ENCODE measurements around the gene TMEM52.
"Not testable (repeated sequence)": the region's sequence is repeated elsewhere in the genome, so short reads cannot be mapped to it uniquely, and the experiment has no call there.

The TMEM52 gene

DNA sequence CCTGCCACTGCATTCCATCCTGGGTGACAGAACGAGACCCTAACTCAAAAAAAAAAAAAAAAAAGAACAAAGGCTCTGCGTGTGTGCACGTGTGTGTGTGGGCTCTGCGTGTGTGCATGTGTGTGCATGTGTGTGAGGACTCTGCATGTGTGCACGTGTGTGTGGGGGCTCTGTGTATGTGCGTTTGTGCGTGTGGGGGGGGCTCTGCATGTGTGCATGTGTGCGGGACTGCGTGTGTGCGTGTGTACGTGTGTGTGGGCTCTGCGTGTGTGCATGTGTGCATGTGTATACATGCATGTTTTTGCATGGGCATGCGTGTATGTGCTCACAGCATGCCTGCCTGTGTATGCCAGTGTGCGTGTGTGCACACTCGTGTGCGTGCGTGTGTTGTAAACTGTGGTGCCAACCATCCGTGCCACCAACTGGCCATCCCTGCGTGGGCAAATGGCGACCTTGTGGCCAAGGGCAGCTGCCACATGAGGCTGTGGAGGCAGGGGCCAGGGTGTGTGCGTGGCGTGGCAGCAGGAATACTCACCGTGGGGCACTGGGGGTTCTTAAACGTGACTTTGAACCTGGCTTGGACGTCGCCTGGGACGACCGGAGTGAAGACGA, 26.8 kb upstream of the TMEM52 start:
- no peak for DNase-seq

DNA sequence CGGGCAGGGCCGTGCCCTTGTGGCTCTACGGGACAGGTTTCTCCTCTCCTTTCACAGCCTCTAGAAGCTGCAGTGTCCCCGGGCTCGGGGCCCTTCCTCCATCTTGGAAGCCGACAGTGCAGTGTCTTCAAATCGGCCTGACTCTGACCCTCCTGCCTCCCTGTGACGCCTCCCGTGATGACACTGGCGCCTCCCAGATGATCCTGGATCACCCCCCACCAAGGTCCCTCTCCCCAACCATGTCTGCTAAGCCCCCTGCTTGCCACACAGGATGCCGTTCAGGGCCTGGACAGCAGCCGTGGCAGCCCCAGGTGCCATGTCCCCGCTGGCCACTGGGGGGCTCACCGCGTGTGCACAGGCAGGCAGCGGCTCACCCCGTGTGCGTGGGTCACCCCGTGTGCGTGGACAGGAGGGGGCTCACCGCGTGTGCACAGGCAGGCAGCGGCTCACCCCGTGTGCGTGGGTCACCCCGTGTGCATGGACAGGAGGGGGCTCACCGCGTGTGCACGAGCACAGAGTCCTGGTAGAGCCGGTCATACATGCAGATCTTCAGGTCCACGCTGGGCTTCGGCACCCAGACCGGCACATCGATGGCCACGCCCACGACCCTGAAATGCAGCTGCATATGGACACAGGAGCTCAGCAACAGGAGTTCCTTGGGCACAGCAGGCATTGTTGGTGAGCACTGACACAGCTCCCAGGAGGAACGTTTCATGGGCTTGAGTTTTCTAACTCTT, 24.9 kb upstream of the TMEM52 start:
- peak; percentile 49 to 51 for DNase-seq

DNA sequence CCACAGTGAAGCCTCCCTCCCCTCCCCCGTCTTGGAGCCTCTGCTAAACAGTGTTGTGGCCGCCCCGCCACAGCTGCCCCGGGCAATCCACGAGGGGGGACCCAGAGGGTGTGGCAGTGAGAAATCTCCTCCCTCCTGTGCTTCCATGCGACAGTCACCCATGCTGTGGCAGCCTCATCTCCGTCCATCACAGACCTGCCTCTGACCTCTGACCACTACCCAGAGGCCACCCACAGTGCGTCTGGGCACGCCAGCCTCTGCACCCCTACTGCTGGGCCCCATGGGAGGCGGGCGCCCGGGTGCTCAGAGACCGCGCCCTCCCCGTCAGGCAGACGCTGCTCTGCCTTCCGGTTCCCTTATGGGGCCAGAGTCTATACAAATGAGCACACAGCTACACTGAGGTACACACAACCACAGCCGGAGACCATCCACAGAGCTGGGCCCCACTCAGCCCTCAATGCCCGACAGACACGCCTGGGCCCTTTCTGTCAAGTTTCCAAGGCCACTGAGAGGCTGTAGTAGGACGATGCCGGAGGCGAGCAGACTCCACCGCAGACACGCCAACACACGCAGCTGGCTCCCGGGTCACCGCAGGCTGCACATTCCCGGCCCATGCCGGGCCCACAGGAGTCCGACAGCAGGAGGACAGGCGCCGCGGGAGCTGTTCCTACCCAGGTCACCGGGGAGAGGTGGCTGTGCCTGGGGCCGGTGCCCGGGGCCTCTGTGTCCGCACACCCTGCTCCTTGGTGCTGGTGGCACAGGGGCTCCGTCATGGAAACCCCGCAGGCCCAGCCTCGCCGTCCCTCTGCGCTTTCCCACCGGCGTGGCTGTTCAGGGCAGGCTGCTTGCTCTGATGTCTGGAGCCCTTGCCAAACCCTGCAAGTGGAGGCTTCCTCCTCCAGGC, 23.9 kb upstream of the TMEM52 start:
- DNase-seq, result no peak

DNA sequence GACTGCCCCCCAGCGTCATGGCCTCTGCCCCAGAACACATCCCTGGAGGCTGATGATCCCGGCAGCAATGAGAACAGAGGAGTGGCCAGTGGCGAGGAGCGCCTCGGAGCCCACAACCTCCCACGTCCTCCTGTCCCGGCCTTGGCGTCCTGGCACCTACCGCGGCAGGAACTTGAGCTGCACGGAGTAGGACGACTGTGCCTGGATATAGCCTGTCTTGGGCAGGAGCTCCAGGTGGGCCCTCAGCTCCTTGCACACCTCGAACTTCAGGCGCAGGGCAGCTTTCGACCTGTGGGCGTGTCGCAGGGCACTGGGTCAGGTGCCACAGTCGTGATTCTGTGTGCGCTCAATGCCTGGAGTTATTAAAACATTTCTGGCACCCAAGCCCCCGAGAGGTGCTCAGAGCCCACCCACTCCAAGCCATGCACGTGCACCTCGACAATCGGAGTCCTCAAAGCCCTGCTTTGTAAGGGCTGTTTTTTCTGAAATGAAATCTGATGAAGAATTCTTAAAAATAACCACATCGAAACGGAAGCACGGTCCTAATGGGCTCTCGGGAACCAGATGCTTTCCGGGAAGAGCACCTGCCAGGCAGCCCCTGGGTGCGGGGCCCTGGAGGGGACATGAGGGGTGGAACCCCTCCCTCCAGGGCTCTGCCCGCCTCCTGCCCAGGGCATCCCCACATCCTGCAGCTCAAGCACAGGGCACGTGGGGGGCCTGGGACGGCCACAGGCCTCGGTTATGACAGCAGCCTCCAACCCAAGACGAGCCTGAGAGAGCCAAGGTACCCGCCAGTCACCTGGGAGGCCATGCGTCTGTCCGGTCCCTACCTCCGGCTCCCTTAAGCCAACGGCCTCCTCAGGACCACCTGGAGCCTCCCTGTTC, 23.0 kb upstream of the TMEM52 start:
- DNase-seq, result no peak

DNA sequence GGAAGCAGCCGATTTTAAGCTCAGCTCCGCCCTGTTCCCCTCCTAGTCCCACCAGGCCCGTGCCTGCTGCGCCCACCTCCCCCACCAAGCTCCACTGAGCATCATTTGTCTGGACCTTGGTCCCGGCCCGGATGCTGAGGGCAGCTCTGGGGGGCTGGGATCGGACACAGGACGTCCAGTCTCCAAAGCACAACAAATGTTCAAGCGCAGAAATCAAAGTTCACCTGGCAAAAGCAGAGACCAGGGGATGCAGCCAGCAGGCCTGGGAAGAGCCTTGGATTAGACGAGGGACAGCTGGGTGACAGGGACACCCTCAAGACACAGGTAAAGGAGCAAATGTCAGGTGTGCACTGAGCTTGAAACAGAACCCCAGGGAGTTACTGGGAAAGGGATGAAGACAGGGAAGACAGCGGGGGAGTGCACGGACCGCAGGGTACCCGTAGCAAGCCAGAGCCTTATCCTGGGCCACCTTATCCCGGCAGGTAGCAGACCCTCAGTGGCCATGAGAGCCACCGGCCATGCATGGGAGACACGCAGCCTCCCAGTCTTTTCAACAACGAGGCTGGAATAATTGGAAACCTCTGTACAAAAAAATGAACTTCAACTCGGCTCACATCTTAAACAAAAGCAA, 22.2 kb upstream of the TMEM52 start:
- DNase-seq, result no peak

DNA sequence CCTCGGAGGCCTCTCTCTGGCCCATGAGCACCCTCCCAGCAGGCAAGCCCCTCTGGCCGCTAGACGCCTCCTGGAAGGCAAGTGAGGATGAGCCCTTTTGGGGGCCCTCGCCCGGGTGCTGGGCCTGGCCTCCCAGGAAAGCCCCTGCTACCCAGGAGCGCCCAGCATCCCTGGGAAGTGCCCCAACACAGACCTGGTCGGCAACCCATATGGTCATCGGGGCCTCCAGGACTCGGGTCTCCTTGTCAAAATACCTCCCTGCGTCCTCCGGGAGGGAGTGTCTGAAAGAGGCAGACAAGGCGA, 21.0 kb upstream of the TMEM52 start:
- DNase-seq, result no peak

DNA sequence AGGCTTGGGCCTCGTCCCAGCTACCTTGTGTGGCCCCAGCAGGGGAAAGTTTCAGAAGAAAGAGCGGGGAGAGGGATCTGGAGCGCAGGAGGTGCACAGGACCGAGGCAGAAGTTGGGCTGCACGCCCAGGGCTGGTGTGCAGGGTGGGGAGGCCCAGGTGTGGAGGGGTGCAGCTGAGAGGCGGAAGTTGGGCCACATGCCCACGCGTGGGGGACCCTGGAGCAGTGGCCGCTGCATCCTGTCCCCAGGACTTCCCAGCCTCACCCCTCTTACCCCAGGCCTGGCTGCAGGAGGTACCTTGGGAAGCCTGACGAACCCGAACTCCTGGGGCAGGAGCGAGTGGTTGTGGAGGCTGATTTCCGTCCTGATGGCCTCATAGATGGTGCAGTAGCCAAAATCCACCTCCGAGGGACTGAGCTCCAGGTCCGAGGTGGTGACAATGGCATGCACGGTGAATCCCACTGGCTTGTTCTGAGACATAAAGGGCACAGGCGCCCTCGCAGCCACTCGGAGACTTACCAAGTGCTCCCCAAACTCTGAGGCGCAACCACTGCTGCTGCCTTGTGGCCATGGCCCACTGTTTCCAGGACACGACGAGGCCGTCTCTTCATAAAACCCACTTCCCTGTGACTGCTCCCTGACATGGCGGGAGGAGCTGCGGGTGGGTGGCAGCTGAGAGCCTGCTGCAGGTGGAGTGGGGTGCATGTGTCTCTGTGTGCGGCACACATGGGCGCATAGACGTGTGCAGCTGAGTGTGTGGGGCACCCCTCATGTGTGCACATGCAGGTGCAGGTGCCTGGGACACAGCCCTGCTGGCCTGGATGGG, 20.4 kb upstream of the TMEM52 start:
- DNase-seq, result no peak

DNA sequence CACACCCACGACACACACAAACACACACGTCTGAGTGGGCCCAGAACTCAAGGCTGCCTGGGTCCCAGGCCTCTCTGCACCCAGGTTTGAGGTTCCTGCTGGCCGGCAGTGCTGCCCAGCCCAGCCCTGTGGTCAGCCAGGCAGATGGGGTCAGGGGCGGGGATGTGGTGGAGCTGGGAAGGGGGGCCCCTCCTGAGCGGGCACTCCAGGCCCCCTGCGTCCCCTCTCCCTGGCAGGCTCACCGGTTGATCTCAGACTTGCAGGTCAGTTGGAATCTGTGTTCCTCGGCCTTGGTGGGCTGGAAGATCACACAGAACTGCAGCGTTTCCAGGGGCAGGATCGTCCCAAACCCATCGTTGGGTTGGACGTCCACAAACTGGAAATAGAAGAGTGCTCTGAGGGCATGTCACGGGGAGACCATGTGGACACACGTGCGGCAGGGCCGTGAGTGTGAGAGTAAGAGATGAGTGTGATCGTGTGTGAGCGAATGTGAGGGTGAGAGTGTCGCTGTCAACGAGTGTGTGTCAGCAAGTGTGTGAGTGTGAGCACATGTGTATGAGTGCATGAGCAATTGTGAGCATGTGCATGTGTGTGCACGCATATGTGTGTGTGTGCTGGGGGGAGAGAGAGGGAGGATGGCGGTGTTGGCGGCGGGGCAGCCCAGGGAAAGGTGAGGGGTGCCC, 19.7 kb upstream of the TMEM52 start:
- no peak for DNase-seq

DNA sequence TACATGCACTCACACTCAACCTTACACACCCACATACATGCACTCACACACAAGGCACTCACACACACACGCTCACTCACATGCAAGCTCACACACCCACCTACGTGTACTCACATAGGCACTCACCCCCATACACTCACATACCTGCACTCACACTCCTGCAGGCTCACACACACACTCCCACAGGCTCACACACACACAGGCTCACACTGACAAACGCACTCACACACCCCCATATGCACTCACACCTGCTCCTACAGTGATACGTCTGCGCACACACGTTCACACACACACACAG, 19.1 kb upstream of the TMEM52 start:
- DNase-seq, result no peak

DNA sequence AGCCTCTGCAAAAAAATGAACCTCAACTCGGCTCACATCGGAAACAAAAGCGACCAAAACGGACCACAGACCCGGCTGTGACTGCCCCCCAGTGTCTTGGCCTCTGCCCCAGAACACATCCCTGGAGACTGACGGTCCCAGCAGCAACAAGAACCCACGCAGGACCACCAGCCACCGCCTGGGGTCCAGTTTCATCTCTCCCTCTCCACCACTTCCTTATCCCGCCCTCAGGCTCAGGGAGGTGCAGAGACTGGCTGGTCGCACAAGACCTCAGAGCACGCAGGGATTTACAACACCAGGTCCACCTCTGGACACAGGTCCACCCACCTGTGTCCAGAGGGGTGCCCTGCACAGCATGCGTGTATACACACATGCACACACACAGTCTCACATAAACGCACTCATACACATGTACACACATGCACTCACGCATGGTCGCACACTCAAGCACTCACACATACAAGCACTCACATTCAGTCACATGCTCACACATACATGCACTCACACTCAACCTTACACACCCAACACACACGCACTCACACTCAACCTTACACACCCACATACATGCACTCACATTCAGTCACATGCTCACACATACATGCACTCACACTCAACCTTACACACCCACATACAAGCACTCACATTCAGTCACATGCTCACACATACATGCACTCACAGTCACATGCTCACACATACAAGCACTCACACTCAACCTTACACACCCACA, 18.6 kb upstream of the TMEM52 start:
- no peak for DNase-seq

DNA sequence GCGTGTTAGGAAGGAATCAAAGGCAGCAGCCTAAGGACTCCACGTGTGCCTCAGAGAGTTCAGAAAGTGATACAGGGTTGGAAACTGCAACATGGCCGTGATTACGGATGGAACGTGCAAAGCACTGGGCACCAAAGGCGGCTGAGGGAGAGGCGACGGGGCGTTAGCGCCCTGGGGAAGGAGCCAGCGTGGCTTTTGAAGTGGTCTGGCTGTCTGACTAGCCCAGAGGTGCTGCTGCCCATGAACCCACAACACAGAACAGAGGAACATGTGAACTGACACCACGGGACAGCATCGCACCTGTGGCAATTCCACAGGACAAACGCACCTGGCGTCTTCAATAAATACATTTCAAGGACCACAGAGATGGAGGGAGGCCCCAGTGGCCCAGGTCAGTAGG, 18.0 kb upstream of the TMEM52 start:
- no peak for DNase-seq

DNA sequence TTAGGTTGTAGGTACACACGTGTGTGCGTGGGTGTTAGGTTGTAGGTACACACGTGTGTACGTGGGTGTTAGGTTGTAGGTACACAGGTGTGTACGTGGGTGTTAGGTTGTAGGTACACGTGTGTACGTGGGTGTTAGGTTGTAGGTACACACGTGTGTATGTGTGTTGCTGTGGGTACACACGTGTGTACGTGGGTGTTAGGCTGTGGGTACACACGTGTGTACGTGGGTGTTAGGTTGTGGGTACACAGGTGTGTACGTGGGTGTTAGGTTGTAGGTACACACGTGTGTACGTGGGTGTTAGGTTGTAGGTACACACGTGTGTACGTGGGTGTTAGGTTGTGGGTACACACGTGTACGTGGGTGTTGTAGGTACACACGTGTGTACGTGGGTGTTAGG, 15.8 kb upstream of the TMEM52 start:
- not testable (repeated sequence) for DNase-seq

DNA sequence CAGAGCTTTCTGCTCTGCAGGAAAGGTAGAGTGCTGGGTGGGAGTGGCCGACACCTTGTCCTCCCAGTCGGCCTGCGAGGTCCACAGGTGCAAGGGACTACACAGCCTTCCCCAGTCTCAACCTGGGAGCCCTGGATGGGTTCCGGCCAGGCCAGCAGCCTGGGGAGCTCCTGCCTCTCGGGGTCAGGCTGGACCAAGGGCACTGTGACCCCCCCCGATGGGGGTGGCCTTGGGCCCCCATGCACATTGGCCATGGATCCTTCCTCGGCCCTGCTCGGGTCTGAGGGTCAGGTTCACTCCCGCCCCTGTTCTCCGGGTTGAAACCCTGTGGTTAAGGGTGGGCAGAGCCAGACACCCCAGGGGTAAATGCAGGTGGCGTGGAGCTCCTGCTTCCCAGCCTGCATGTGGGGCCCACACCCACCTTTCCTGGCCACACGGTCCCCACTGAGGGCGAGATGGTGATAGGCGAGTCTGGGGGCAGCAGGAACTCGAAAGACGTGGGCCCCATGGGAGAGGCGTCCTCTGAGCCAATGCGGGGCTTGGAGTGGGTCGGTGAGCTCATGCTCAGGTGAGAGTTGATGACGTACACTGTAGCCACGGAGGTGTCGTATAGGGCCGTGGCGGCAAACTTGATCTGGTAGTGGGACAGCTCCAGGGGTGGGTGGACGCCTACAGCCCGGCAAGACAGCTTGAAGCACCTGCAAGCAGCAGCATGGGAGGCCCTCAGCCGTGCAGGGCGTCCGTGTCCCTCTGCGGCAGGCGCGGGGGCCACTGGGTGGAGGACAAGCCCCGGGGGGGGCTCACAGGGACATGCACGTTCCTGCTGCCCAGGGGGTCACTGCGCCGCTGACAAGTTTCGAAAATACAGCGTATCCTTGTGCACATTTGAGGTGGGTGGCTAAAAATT, 10.8 kb upstream of the TMEM52 start:
- no peak for DNase-seq

DNA sequence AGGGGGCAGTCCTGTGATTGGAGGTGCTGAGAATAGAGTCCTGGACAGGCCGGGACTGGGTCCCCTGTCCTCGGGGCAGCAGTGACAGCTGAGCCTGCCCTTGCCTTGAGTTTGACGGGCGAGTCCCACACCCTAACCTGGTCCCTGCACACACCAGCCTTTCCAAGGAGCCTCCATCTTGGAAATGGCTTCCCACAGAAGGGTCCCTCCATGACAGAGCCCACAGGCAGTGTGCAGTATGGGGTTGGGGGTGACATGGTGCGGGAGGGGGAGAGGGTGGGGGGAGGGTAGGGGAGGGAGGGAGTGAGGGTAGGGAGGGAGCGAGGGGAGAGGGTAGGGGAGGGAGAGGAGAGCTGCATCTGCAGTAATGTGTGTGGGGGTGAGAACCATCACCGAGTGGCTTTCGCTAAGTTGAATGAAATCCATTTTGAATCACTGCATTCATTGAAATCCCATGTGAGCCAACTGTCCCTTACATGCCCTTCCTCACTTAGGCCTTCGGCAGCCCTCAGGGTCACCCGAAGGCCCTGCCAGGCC, 10.1 kb upstream of the TMEM52 start:
- no peak for DNase-seq

DNA sequence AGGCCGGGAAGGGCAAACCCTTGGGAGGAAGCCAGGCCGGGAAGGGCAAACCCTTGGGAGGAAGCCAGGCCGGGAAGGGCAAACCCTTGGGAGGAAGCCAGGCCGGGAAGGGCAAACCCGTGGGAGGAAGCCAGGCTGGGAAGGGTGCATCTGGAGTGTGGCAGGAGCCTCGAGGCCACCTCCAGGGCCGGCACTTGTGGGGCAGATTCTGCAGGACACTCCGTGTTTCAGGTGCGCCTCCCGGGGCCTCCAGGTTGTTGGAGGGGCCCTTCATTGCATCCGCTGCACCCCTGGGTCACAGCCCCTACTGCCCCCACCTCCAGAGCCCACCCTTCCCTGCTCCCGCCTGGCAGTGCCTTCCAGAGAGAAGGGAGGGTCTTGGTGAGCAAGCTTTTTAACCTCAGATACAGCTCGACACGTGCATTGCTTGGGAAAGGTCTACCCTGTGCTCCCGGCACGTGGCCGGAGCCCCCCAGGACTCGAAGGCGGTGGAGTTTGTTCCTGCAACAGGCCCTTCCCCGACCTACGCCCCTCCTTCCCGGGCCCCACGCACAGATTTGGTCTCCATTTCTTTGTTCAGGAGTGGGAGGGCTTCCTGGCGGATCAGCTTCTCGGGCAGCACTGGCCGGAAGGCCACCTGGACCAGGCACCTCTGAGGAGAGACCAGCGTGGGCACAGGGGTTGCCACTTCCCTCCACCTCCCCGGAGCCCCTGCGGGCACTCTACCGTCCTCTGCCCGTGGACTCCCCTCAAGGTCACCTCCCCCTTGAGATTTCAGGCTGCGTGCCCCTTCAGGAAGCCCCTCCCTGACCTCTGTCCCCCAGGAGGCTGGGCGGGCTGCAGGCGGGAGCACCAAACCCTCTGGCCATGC, 9.4 kb upstream of the TMEM52 start:
- no peak for DNase-seq

DNA sequence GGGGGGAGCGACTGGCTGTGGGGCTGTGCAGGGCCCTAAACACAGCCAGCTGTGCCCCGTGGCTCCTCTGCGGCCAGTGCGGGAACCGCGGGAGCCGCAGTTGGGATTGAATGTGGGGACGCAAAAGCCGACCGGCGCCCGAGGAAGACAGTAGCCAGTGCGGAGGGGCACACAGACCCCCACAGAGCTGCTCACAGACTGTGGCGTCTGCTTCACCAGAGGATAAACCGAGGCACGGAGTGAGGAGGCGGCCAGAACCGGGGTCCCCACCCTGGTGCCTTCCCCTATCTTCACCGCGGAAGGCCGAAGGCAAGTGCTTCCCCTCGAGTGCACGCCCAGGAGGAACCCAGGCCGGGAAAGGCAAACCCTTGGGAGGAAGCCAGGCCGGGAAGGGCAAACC, 8.7 kb upstream of the TMEM52 start:
- DNase-seq, result no peak

DNA sequence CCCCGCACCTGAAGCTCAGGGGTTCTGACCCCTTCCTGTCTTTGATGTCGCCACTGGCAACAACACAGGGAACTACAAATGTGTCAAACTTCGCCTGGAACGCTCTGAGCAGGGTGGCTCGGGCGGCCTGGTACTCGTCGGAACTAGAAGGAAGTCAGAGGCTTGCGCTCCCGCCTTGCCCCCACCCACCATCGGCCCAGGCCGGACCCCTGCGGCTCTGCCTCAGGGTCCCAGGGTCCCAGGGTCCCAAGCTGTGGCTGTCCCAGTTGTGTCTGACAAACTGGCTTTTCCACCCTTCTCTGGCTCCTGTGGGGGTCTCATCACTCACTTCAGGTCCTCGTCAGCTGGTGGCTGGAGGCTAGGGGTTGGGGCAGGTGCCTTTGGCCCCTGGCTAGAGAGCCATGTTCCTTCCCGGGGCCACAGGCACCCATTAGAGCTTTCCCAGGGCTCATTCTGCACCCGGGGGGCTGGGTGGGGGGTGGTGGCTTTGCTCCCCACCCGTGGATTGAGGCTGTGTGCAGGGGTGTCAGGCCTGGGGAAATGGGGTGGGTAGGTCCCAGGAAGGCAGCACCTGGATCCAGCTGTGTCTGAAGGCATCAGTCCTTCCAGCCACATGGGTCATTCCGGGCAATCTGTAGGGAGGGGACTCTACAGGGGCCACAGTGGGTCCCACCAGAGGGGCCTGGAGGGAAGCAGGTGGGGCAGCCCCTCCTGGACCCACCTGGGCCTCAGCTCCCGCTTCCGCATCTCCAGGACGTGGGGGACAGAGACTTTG, 8.0 kb upstream of the TMEM52 start:
- no peak for DNase-seq

Data from activated CD4-positive, alpha-beta T cell treated with anti-CD3 and anti-CD28 coated beads, Interleukin-2, amount 50 U/mL, for 4 hours (primary cell).